Lower lobe of right lung (tissue), 2 donors: Measurements from ENCODE around the gene SLC17A7. TPM values are rescaled to one million over a fixed set of nuclear protein-coding genes. Genes with fewer than 3 reads are reported as not detected.

Experiments
- ATAC-seq, 2 donors: fragments of 200-7000 bp; cut with Tn5 transposase; one replicate each; pipeline ENCODE4 v1.9.1; 2020 to 2022; ENCODE audit warnings: mild to moderate bottlenecking in 2 of 2, moderate library complexity in 2 of 2
- DNase-seq: peaks from one replicate; pipeline ENCODE4 v3.0.0-alpha.2; 2020
- H3K27ac ChIP-seq: fragments of 200-600 bp; one replicate; pipeline ENCODE4 v1.8.0; 2022
- H3K27me3 ChIP-seq: fragments of 200-600 bp; one replicate; pipeline ENCODE4 v1.8.0; 2022; ENCODE audit warnings: low read depth
- H3K36me3 ChIP-seq: fragments of 200-600 bp; one replicate; pipeline ENCODE4 v1.8.0; 2022; ENCODE audit warnings: mild to moderate bottlenecking
- H3K4me1 ChIP-seq: fragments of 200-600 bp; one replicate; pipeline ENCODE4 v1.8.0; 2022
- H3K4me3 ChIP-seq: fragments of 200-600 bp; one replicate; pipeline ENCODE4 v1.8.0; 2022; ENCODE audit warnings: mild to moderate bottlenecking
- H3K9me3 ChIP-seq: fragments of 200-600 bp; one replicate; pipeline ENCODE4 v1.8.0; 2022
- intact Hi-C: fragments of 100-400 bp; cut with DNase I; formaldehyde crosslinking; loops from one replicate; pipeline ENCODE4 v1.11.0; 2022
- total RNA-seq: library from RNA; stranded (reverse); fragmentation: NEBNext Ultra II Directional; extraction: Animal tissue kit (Norgen Biotek cat#: 25700); gene quantifications from one replicate; pipeline ENCODE4 v1.2.1, GENCODE V29; 2021
- TF ChIP-seq, protein P1 (sequence below): fragments of 200-600 bp; IDR thresholded peaks from one replicate; pipeline ENCODE4 v1.8.0; 2022; ENCODE audit warnings: antibody characterized with exemption, mild to moderate bottlenecking
- donor health status: DM: no; HTN: yes; CAD: no; lungs with severe emphysema.

The SLC17A7 gene
- total RNA-seq, 1 donor from 2014 or later: 0.56 TPM

DNA sequence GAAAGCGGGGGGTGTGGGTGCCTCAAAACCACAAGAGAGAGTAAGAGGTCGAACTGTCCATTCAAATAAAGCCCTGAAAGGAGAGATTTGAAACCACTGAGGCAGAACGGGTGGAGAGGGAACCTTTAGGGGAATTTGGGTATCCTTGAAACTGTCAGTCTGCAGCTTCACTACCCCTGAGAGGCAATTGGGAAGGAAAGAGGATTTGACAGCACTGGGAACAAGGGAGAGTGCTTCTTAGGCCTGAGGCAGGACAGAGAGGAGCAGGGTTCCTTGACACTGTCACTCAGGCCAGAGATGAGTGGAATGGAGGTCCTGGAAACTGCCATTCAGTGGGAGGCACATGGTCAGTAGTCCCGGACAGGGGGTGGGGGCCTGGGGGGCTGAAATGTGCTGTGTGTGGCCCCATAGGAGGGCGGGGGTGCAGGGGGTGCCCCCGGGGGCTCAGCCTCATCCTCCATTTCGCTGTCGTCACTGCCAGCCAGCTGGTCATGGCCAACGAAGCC lies 11.1 kb downstream of the SLC17A7 start:
- Histone ChIP-seq H3K4me1 (peaks cover 11% of the 10 kb centered on the region), H3K27me3 (peaks cover 97% of the 10 kb centered on the region), H3K36me3 (no peaks in the 10 kb centered on the region), H3K9me3 (no peaks in the 10 kb centered on the region), H3K4me3 (no peak overlapping the region), H3K27ac (no peak overlapping the region)
- TF ChIP-seq, protein P1, sequence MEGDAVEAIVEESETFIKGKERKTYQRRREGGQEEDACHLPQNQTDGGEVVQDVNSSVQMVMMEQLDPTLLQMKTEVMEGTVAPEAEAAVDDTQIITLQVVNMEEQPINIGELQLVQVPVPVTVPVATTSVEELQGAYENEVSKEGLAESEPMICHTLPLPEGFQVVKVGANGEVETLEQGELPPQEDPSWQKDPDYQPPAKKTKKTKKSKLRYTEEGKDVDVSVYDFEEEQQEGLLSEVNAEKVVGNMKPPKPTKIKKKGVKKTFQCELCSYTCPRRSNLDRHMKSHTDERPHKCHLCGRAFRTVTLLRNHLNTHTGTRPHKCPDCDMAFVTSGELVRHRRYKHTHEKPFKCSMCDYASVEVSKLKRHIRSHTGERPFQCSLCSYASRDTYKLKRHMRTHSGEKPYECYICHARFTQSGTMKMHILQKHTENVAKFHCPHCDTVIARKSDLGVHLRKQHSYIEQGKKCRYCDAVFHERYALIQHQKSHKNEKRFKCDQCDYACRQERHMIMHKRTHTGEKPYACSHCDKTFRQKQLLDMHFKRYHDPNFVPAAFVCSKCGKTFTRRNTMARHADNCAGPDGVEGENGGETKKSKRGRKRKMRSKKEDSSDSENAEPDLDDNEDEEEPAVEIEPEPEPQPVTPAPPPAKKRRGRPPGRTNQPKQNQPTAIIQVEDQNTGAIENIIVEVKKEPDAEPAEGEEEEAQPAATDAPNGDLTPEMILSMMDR: no peak
- DNase-seq (no peak), ATAC-seq (no peak)
- intact Hi-C loops: no loop called here

DNA sequence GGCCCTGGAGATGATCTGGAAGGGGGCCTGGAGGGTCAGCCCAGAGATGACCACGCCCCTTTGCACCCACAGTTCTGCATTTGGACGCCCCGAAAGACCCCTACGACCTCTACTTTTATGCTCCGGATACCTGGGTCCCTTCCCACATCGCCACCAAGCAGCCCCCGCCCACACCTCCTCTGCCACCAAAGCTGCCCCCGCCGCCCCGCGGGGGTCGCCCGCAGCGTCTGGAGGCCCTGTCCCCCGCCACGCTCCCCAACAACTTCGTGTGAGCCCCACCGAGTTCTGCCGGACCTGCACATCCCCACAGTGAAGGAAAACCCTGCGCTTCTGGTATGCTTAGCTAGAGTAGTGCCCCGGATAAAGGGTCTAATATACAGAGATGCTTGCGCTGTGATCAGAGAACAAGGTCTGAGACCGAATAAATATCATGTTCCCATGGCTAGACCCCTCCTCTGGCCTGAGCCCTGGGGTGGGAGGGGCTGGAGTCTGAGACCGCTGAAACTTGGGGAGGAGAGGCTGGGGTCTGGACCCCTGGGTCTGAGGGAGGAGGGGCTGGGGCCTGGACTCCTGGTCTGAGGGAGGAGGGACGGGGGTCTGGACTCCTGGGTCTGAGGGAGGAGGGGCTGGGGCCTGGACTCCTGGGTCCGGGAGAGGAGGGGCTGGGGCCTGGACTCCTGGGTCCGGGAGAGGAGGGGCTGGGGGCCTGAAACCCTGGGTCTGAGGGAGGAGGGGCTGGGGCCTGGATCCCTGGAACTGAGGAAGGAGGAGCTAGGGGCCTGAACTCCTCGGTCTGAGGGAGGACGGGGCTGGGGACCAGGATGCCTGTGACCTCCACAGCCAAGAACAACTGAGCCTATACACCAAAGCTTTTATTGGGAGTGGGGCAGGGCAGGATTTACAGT lies 12.5 kb downstream of the SLC17A7 start:
- no peak for DNase-seq
- ATAC-seq: no peak
- Histone ChIP-seq H3K4me3 (no peak overlapping the region), H3K27ac (no peak overlapping the region), H3K9me3 (no peaks in the 10 kb centered on the region), H3K27me3 (peaks cover 97% of the 10 kb centered on the region), H3K36me3 (no peaks in the 10 kb centered on the region), H3K4me1 (peaks cover 11% of the 10 kb centered on the region)
- TF ChIP-seq, protein P1: no peak
- intact Hi-C loops: no loop called here

DNA sequence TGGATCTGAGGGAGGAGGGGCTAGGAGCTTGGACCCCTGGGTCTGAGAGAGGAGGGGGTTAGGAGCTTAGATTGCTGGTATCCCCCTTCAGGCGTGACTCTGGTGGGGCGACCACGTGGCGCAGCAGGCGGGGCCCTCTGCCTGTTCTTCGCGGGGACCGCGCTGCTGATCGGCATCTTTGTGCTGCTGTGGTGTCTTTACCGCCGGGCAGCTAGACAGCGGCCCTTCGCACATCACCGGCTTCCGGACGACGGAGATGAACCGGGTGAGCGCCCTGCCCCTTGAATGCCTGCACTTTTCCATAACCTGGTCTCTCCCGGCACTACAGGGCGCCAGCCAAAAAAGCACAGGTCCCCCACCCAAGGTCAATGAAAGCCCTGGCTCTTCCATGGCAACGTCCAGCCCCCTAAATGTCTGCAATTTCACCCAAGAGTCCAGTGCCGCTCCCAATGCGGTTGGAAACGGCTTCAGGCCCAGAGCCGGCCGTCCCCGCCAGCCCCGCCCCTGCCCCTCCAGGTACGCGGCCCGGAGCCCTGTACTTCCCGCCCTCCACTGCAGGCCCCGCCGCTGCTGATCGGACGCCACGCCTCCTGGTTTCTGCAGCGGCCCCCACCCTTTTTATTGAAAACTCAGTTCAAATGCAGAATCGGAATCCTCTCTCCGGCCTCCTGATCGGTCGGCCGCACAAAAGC lies 13.3 kb downstream of the SLC17A7 start:
- H3K27ac ChIP-seq: no peak overlapping the region
- ATAC-seq (peak; percentile 51 to 69), DNase-seq (no peak)
- H3K4me3 ChIP-seq: no peak overlapping the region
- no peaks in the 10 kb centered on the region for H3K36me3 ChIP-seq
- intact Hi-C loops: no loop called here
- H3K4me1 ChIP-seq: peaks cover 16% of the 10 kb centered on the region
- peaks cover 97% of the 10 kb centered on the region for H3K27me3 ChIP-seq
- H3K9me3 ChIP-seq: no peaks in the 10 kb centered on the region
- TF ChIP-seq, protein P1: no peak

DNA sequence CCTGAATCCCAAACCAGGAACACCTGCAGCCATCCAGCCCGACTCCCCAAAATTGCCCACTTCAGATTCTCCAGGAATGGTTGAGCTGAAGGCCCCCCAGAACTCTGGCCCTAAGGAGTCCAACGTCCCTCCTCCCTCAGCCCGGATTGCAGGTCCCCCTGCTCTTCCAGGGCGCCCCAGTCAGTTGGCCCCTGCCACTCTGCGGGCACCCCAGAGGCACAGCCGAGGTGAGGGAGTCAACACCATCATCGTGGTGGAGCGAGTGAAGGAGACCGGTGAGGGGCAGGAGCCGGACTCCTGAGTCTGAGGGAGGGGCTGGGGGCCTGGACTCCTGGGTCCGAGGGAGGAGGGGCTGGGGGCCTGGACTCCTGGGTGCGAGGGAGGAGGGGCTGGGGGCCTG lies 14.0 kb downstream of the SLC17A7 start:
- Histone ChIP-seq H3K27me3 (peaks cover 97% of the 10 kb centered on the region), H3K9me3 (no peaks in the 10 kb centered on the region), H3K27ac (no peak overlapping the region), H3K36me3 (no peaks in the 10 kb centered on the region), H3K4me1 (peaks cover 23% of the 10 kb centered on the region), H3K4me3 (no peak overlapping the region)
- ATAC-seq: no peak
- TF ChIP-seq, protein P1: no peak
- no peak for DNase-seq
- intact Hi-C loops: no loop called here

DNA sequence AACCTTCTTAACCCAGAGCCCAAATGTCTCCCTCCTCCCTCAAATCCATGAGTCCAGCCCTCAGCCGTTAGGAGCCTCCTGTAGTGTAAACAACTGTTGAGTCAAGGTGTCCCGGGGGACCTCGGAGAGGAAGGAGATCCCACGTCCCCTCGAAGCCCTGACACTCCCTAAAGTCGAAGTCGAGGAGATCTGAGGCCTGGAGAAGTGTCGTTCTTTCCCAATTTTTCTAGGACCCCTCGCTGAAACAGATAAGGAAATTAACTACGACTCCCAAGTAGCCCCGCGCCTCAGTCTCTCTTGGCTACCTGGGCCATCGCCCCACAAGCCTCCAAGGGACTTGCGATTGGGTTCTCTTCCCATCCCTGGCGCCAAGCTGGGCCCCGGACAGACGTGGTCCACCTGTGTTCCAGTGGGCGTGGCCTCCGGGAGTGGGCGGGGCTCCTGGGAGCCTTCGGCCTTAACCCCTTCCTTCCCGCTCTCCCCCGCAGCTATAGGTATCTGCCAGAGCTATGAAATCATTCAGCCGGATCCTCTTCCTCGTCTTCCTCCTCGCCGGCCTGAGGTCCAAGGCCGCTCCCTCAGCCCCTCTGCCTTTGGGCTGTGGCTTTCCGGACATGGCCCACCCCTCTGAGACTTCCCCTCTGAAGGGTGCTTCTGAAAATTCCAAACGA lies 15.3 kb downstream of the SLC17A7 start:
- Histone ChIP-seq H3K4me1 (peaks cover 34% of the 10 kb centered on the region), H3K36me3 (no peaks in the 10 kb centered on the region), H3K9me3 (no peaks in the 10 kb centered on the region), H3K27me3 (peaks cover 97% of the 10 kb centered on the region), H3K4me3 (no peak overlapping the region), H3K27ac (no peak overlapping the region)
- DNase-seq (no peak), ATAC-seq (no peak)
- TF ChIP-seq, protein P1: no peak
- intact Hi-C loops: no loop called here
